Measurements from ENCODE around the gene BTBD16.

- TF ChIP-seq, protein P1, sequence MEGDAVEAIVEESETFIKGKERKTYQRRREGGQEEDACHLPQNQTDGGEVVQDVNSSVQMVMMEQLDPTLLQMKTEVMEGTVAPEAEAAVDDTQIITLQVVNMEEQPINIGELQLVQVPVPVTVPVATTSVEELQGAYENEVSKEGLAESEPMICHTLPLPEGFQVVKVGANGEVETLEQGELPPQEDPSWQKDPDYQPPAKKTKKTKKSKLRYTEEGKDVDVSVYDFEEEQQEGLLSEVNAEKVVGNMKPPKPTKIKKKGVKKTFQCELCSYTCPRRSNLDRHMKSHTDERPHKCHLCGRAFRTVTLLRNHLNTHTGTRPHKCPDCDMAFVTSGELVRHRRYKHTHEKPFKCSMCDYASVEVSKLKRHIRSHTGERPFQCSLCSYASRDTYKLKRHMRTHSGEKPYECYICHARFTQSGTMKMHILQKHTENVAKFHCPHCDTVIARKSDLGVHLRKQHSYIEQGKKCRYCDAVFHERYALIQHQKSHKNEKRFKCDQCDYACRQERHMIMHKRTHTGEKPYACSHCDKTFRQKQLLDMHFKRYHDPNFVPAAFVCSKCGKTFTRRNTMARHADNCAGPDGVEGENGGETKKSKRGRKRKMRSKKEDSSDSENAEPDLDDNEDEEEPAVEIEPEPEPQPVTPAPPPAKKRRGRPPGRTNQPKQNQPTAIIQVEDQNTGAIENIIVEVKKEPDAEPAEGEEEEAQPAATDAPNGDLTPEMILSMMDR (IDR thresholded peaks at IDR 0.05) = no peak
- TF ChIP-seq POLR2A (IDR thresholded peaks at IDR 0.05) = no peak
Observed at GRCh38 chr10:122285506-122286444, 14.7 kb downstream of the BTBD16 start.

Measured in testis (tissue), 2 donors.